ENCODE measurements around the gene CCNG2. TPM values are rescaled to one million over a fixed set of nuclear protein-coding genes. Genes with fewer than 3 reads are reported as not detected.

CCNG2 gene
- total and polyA plus RNA-seq, 2 of the 4 experiments (the other 2 are of a cell fraction): 11.3 to 14.9 TPM

DNA sequence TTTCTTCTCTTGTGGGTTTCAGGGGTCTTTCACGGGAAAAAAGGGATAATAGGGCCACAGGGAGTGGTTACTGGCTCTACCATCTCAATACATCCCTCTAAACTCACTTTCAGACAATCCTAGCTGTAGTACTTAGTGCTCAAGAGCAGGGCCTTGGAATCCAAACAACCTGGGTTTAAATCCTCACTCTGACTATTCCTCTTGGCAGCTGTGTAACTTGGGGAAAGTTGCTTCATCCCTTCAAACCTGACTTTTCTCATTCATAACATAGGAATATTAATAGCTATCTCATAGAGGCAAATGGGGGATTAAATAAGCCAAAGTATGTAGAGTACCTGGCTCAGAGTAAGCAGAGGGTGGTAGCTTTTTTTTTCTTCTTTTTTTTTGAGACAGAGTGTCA is 32.4 kb downstream of the CCNG2 start:
- ChIA-PET POLR2A (ENCODE audit: unreplicated experiment) (no interaction called here), CTCF (interaction anchor here (0.6 to 0.7 kb wide), 2 partner anchors 9 to 10 kb away, joined by 3 read pairs; no protein-coding TSS in a partner anchor)
- WGBS, 2 experiments (ENCODE audit: extremely low coverage in 2 of 2, insufficient read length in 1 of 2): no CpG with 5 or more reads among the region's 1 CpG
- no peak overlapping the region for H3K9ac ChIP-seq (ENCODE audit: low read depth, low read length)
- H3K14ac ChIP-seq (replicated peaks; ENCODE audit: low read depth, low read length): no peak overlapping the region
- no peak overlapping the region for H2AK5ac ChIP-seq (ENCODE audit: low read depth, low read length)
- H3K18ac ChIP-seq (ENCODE audit: low read depth, low read length): no peak overlapping the region
- H3K27me3 ChIP-seq (ENCODE audit: control insufficient read depth, insufficient read depth, low read length): peaks cover 40% of the 10 kb centered on the region
- no peak overlapping the region for H3K4ac ChIP-seq (ENCODE audit: low read depth, low read length)
- dilution Hi-C loops (cut with HindIII; ENCODE audit: low sequenced_read_pairs, unreplicated experiment): no loop called here
- H4K5ac ChIP-seq (ENCODE audit: low read depth, low read length): no peak overlapping the region
- no peaks in the 10 kb centered on the region for H4K20me1 ChIP-seq (ENCODE audit: insufficient read depth, low read length)
- H2BK5ac ChIP-seq (ENCODE audit: low read depth, low read length, poor library complexity, severe bottlenecking): no peak overlapping the region
- no peak overlapping the region for H3K27ac ChIP-seq (ENCODE audit: insufficient read depth, low read length)
- H3K56ac ChIP-seq (ENCODE audit: extremely low read depth, insufficient read depth, low read length): no peak overlapping the region
- ATAC-seq (ENCODE audit: low read depth): no peak
- H3K79me1 ChIP-seq (ENCODE audit: low read depth in 1 of 2, low read length in 2 of 2): no peaks in the 10 kb centered on the region
- BruUV-seq (replicated peaks): no TSS peak
- H4K91ac ChIP-seq (ENCODE audit: insufficient read depth, low read depth, low read length): no peak overlapping the region
- H2BK120ac ChIP-seq (ENCODE audit: low read depth, low read length): no peak overlapping the region
- DNase-seq: no peak
- intact Hi-C loops (cut with micrococcal nuclease): no loop called here
- no peak overlapping the region for H3K4me3 ChIP-seq (ENCODE audit: insufficient read depth, low read depth, low read length)
- H2BK15ac ChIP-seq (ENCODE audit: low read depth, low read length): no peak overlapping the region
- no peak overlapping the region for H3K23ac ChIP-seq (ENCODE audit: low read depth, low read length)
- no peak for TF ChIP-seq CEBPB (IDR thresholded peaks at IDR 0.05; ENCODE audit: low read depth, low read length)
- no peak for TF ChIP-seq MXI1 (IDR thresholded peaks at IDR 0.05; ENCODE audit: borderline replicate concordance, low read depth, low read length)
- no peak for TF ChIP-seq FOS (IDR thresholded peaks at IDR 0.05; ENCODE audit: low read depth, low read length)
- no peak for TF ChIP-seq RAD21 (IDR thresholded peaks at IDR 0.05; ENCODE audit: low read length)
- TF ChIP-seq USF2 (IDR thresholded peaks at IDR 0.05; ENCODE audit: low read depth, low read length): no peak
- TF ChIP-seq NFE2L2 (IDR thresholded peaks at IDR 0.05; ENCODE audit: low read depth, low read length): no peak
- TF ChIP-seq MAZ (IDR thresholded peaks at IDR 0.05; ENCODE audit: borderline replicate concordance, low read depth, low read length): no peak
- no peak for TF ChIP-seq SMC3 (IDR thresholded peaks at IDR 0.05; ENCODE audit: low read depth, low read length)
- no peak for TF ChIP-seq RFX5 (IDR thresholded peaks at IDR 0.05; ENCODE audit: low read depth, low read length)
- TF ChIP-seq RCOR1 (IDR thresholded peaks at IDR 0.05; ENCODE audit: insufficient replicate concordance, low read length): no peak
- in situ Hi-C loops (cut with MboI; ENCODE audit: low sequenced_read_pairs): no loop called here
- H3K4me1 ChIP-seq (ENCODE audit: control insufficient read depth, insufficient read depth, low read length): no peaks in the 10 kb centered on the region
- no peak overlapping the region for H4K8ac ChIP-seq (ENCODE audit: low read depth in 2 of 2, low read length in 2 of 2)
- H3K9me3 ChIP-seq (ENCODE audit: control insufficient read depth, insufficient read depth, low read length): peaks cover 4% of the 10 kb centered on the region; the same call in 1 of the 2 replicates
- no peaks in the 10 kb centered on the region for H3K9me1 ChIP-seq (ENCODE audit: insufficient read depth, low read length)
- no peak overlapping the region for H2AK9ac ChIP-seq (replicated peaks; ENCODE audit: low read depth, low read length, poor library complexity)
- no peaks in the 10 kb centered on the region for H3K36me3 ChIP-seq (ENCODE audit: control insufficient read depth, insufficient read depth, low read length)
- H2BK20ac ChIP-seq (ENCODE audit: low read depth, low read length): no peak overlapping the region
- no peak overlapping the region for H2AFZ ChIP-seq (replicated peaks; ENCODE audit: low read length, poor library complexity)
- H3K4me2 ChIP-seq (ENCODE audit: low read depth, low read length): no peak overlapping the region

Measured in IMR-90 (cell line).